Right lobe of liver (tissue), 4 donors: ENCODE measurements around the gene KLF1.

Source experiments
- CTCF ChIP-seq, 4 donors: fragments of 200-600 bp in 3 of 4; fragments of 450-650 bp in 1 of 4; IDR thresholded peaks; one replicate each; pipeline versions ENCODE4 v1.5.1 to v1.8.0; 2016 to 2022; ENCODE audit warnings: antibody characterized with exemption in 4 of 4, mild to moderate bottlenecking in 2 of 4
- POLR2A ChIP-seq: fragments of 450-650 bp; IDR thresholded peaks from one replicate; pipeline ENCODE4 v1.6.1; 2017; ENCODE audit warnings: antibody characterized with exemption, mild to moderate bottlenecking
- donor health status: DM: no; HTN: no; CAD: no.
- donor health status: DM: no; HTN: no; CAD: no.
- donor health status: DM: no; HTN: yes; CAD: no.

DNA sequence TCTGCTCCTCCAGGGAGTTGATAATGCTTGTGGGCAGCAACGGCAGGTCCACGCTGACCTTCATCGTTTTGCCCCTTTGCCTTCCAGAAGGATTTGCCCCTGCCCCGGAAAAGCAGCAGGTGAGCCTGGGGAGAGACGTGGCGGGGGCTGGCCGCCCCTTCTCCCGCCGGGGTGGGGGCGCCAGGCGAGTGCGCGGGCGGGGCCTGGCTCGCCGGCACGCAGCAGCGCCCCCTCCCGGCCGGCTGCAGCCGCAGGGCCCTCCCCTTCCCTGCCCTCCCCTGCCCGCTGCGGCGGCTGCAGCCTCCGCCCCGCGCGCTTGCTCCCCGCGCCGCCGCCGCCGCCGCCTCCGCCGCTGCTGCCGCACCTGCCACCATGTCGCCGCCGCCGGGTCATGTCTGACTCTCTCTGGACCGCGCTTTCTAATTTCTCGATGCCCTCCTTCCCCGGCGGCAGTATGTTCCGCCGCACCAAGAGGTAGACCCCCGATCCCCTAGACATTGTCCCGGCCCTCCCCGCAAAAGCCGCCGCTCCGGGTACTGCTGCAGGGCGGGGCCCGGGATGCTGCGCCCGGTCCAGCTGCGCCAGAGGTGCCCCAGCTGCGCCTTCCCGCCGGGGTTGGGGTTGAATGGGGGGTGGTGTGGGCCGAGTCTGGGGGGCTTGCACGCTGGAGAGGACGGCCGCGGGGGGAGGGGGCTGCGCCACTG, 48.7 kb downstream of the KLF1 start, which contains the start of gene MAST1:
- TF ChIP-seq CTCF (IDR thresholded peaks at IDR 0.05) (peak; percentile 32 to 60 (median 36)), POLR2A (no peak)
